ENCODE results near the gene TMEM269. TPM values are rescaled to one million over a fixed set of nuclear protein-coding genes. Genes with fewer than 3 reads are reported as not detected.
"Not testable (repeated sequence)": the region's sequence is repeated elsewhere in the genome, so short reads cannot be mapped to it uniquely, and the experiment has no call there.

The TMEM269 gene
- total RNA-seq, 2 donors from 2014 or later = 0.14 to 0.62 TPM

- intact Hi-C loops (cut with DNase I) = no loop called here
These were observed 21.4 kb downstream of the TMEM269 start for GRCh38 chr1:42806171-42806570.

GRCh38 chr1:42806593-42806992, 21.8 kb downstream of the TMEM269 start:
- Histone ChIP-seq H3K27ac (no peak overlapping the region), H3K27me3 (replicated peaks; ENCODE audit: insufficient read depth) (no peaks in the 10 kb centered on the region), H3K4me1 (replicated peaks) (no peaks in the 10 kb centered on the region), H3K9me3 (no peaks in the 10 kb centered on the region), H3K4me3 (no peak overlapping the region), H3K36me3 (no peaks in the 10 kb centered on the region)
- TF ChIP-seq POLR2A (IDR thresholded peaks at IDR 0.05) (no peak), CTCF (IDR thresholded peaks at IDR 0.05) (no peak), POLR2AphosphoS5 (IDR thresholded peaks at IDR 0.05) (no peak)
- intact Hi-C loops (cut with DNase I) = no loop called here
- DNase-seq (ENCODE audit: low spot score) = no peak
- WGBS = 87% methylated on average over 5 of the region's 5 CpGs

More at GRCh38 chr1:42806171-42806570, 21.4 kb downstream of the TMEM269 start:
- Histone ChIP-seq H3K4me1 (replicated peaks) (no peaks in the 10 kb centered on the region), H3K27ac (no peak overlapping the region), H3K27me3 (replicated peaks; ENCODE audit: insufficient read depth) (no peaks in the 10 kb centered on the region), H3K9me3 (no peaks in the 10 kb centered on the region), H3K36me3 (no peaks in the 10 kb centered on the region), H3K4me3 (no peak overlapping the region)
- no peak for DNase-seq (ENCODE audit: low spot score)
- TF ChIP-seq CTCF (IDR thresholded peaks at IDR 0.05) (no peak), POLR2A (IDR thresholded peaks at IDR 0.05) (no peak), POLR2AphosphoS5 (IDR thresholded peaks at IDR 0.05) (no peak)

GRCh38 chr1:42807056-42807668, 22.4 kb downstream of the TMEM269 start:
- Histone ChIP-seq H3K4me3 (no peak overlapping the region), H3K36me3 (no peaks in the 10 kb centered on the region), H3K27me3 (replicated peaks; ENCODE audit: insufficient read depth) (no peaks in the 10 kb centered on the region), H3K4me1 (replicated peaks) (no peaks in the 10 kb centered on the region), H3K9me3 (no peaks in the 10 kb centered on the region), H3K27ac (no peak overlapping the region)
- TF ChIP-seq CTCF (IDR thresholded peaks at IDR 0.05) = no peak
- no peak for TF ChIP-seq POLR2A (IDR thresholded peaks at IDR 0.05)
- no peak for TF ChIP-seq POLR2AphosphoS5 (IDR thresholded peaks at IDR 0.05)
- no peak for DNase-seq (ENCODE audit: low spot score)
- intact Hi-C loops (cut with DNase I) = no loop called here

GRCh38 chr1:42814815-42815214, 30.0 kb downstream of the TMEM269 start:
- H3K27ac ChIP-seq; H3K4me1 ChIP-seq (replicated peaks); H3K4me3 ChIP-seq; H3K36me3 ChIP-seq; H3K9me3 ChIP-seq; DNase-seq (ENCODE audit: low spot score); H3K27me3 ChIP-seq (replicated peaks; ENCODE audit: insufficient read depth): not testable (repeated sequence)
- intact Hi-C loops (cut with DNase I) = loop anchor here (2.0 kb wide), 1 partner anchor 48 kb away; the partner anchor contains the start of genes C1orf50 and P3H1
- 86% methylated on average over 3 of the region's 3 CpGs for WGBS

- H3K27me3 ChIP-seq (replicated peaks; ENCODE audit: insufficient read depth) = no peaks in the 10 kb centered on the region
- H3K4me1 ChIP-seq (replicated peaks) = peaks cover 5% of the 10 kb centered on the region
- no peak for DNase-seq (ENCODE audit: low spot score)
- no peaks in the 10 kb centered on the region for H3K9me3 ChIP-seq
- 10% methylated on average over 7 of the region's 7 CpGs for WGBS
- H3K36me3 ChIP-seq = no peaks in the 10 kb centered on the region
- H3K27ac ChIP-seq = peak overlapping the region; percentile 96 to 98
- intact Hi-C loops (cut with DNase I) = loop anchor here (2.0 kb wide), 1 partner anchor 49 kb away; the partner anchor contains the start of genes C1orf50 and P3H1
- TF ChIP-seq CTCF (IDR thresholded peaks at IDR 0.05) = no peak
- no peak for TF ChIP-seq POLR2A (IDR thresholded peaks at IDR 0.05)
- no peak for TF ChIP-seq POLR2AphosphoS5 (IDR thresholded peaks at IDR 0.05)
- H3K4me3 ChIP-seq = peak overlapping the region; percentile 63 to 86
These were observed 31.3 kb downstream of the TMEM269 start for GRCh38 chr1:42815941-42816584.
